IMR-90 (cell line): ENCODE results near the gene KIAA0319L. TPM values are rescaled to one million over a fixed set of nuclear protein-coding genes. Genes with fewer than 3 reads are reported as not detected.

Source experiments
- ATAC-seq: fragments of 200-7000 bp; cut with Tn5 transposase; 2 replicates; pipeline ENCODE4 v1.9.1; 2020; ENCODE audit warnings: low read depth, mild to moderate bottlenecking, moderate library complexity
- BruUV-seq: library from RNA; stranded (reverse); fragments of 400-500 nt; replicated peaks from 2 replicates; lab custom pipeline; 2021; lab: Mats Ljungman, UMichigan
- CTCF ChIA-PET: fragments of 300-600 bp; formaldehyde crosslinking; extraction: SDS; loops from one replicate; lab custom pipeline; 2021; ENCODE audit warnings: antibody characterized with exemption; lab: Yijun Ruan, JAX
- POLR2A ChIA-PET: fragments of 300-600 bp; sonication (Branson Sonifier 250); formaldehyde crosslinking; loops from one replicate; lab custom pipeline; 2022; ENCODE audit warnings: antibody characterized with exemption; ENCODE audit not compliant: unreplicated experiment; lab: Charles Lee
- DNase-seq: peaks from one replicate; pipeline ENCODE4 v3.0.0; 2013
- H2AFZ ChIP-seq: replicated peaks from 2 replicates; pipeline ENCODE3; 2013; ENCODE audit warnings: low read length, mild to moderate bottlenecking; ENCODE audit not compliant: poor library complexity
- H2AK5ac ChIP-seq: 2 replicates; pipeline ENCODE4 v1.6.1; 2013; ENCODE audit warnings: low read depth, low read length, inconsistent platforms
- H2AK9ac ChIP-seq: replicated peaks from 2 replicates; pipeline ENCODE3; 2013; ENCODE audit warnings: mild to moderate bottlenecking, low read depth, low read length, moderate library complexity; ENCODE audit not compliant: poor library complexity
- H2BK120ac ChIP-seq: 2 replicates; pipeline ENCODE4 v1.6.1; 2013; ENCODE audit warnings: low read depth, low read length, inconsistent platforms
- H2BK15ac ChIP-seq: 3 replicates; pipeline ENCODE4 v1.6.1; 2013; ENCODE audit warnings: low read depth, low read length, inconsistent platforms
- H2BK20ac ChIP-seq: 2 replicates; pipeline ENCODE4 v1.6.1; 2013; ENCODE audit warnings: low read depth, mild to moderate bottlenecking, inconsistent platforms, low read length, moderate library complexity
- H2BK5ac ChIP-seq: 2 replicates; pipeline ENCODE4 v1.6.1; 2013; ENCODE audit warnings: mild to moderate bottlenecking, low read depth, low read length, inconsistent platforms; ENCODE audit not compliant: poor library complexity, severe bottlenecking
- H3K14ac ChIP-seq: replicated peaks from 2 replicates; pipeline ENCODE4 v1.6.1; 2013; ENCODE audit warnings: low read depth, low read length, inconsistent platforms
- H3K18ac ChIP-seq: 2 replicates; pipeline ENCODE4 v1.6.1; 2013; ENCODE audit warnings: low read depth, low read length, control low read depth
- H3K23ac ChIP-seq: 2 replicates; pipeline ENCODE4 v1.6.1; 2013; ENCODE audit warnings: low read depth, low read length, inconsistent platforms
- H3K27ac ChIP-seq: 2 replicates; pipeline ENCODE4 v1.5.1; 2013; ENCODE audit warnings: mild to moderate bottlenecking, control low read depth, low read length; ENCODE audit not compliant: insufficient read depth
- H3K27me3 ChIP-seq: 2 replicates; pipeline ENCODE4 v1.6.1; 2013; ENCODE audit warnings: low read length; ENCODE audit not compliant: control insufficient read depth, insufficient read depth
- H3K36me3 ChIP-seq: 2 replicates; pipeline ENCODE4 v1.6.1; 2013; ENCODE audit warnings: low read length, mixed read lengths; ENCODE audit not compliant: control insufficient read depth, insufficient read depth
- H3K4ac ChIP-seq: 2 replicates; pipeline ENCODE4 v1.6.1; 2013; ENCODE audit warnings: low read depth, low read length, inconsistent platforms
- H3K4me1 ChIP-seq: 2 replicates; pipeline ENCODE4 v1.6.1; 2013; ENCODE audit warnings: low read length, mixed read lengths; ENCODE audit not compliant: control insufficient read depth, insufficient read depth
- H3K4me2 ChIP-seq: 2 replicates; pipeline ENCODE4 v1.6.1; 2013; ENCODE audit warnings: low read depth, mild to moderate bottlenecking, control low read depth, low read length, moderate library complexity
- H3K4me3 ChIP-seq: 2 replicates; pipeline ENCODE4 v1.5.1; 2013; ENCODE audit warnings: low read depth, mild to moderate bottlenecking, control low read depth, low read length, moderate library complexity; ENCODE audit not compliant: insufficient read depth
- H3K56ac ChIP-seq: 2 replicates; pipeline ENCODE4 v1.6.1; 2013; ENCODE audit warnings: low read length, inconsistent platforms; ENCODE audit not compliant: insufficient read depth; ENCODE audit errors: extremely low read depth
- H3K79me1 ChIP-seq, 2 experiments: 2 replicates each; pipeline ENCODE4 v1.6.1; 2013; ENCODE audit warnings: low read length in 2 of 2, inconsistent platforms in 1 of 2, low read depth in 1 of 2
- H3K9ac ChIP-seq: 2 replicates; pipeline ENCODE4 v1.6.1; 2013; ENCODE audit warnings: low read depth, low read length, control low read depth
- H3K9me1 ChIP-seq: 2 replicates; pipeline ENCODE4 v1.6.1; 2013; ENCODE audit warnings: low read length, inconsistent platforms; ENCODE audit not compliant: insufficient read depth
- H3K9me3 ChIP-seq: 2 replicates; pipeline ENCODE4 v1.6.1; 2013; ENCODE audit warnings: low read length; ENCODE audit not compliant: control insufficient read depth, insufficient read depth
- H4K20me1 ChIP-seq: 2 replicates; pipeline ENCODE4 v1.6.1; 2013; ENCODE audit warnings: low read length, inconsistent platforms; ENCODE audit not compliant: insufficient read depth
- H4K5ac ChIP-seq: 2 replicates; pipeline ENCODE4 v1.6.1; 2013; ENCODE audit warnings: mild to moderate bottlenecking, low read depth, low read length, control low read depth
- H4K8ac ChIP-seq, 2 experiments: 2 replicates each; pipeline ENCODE4 v1.6.1; 2013; ENCODE audit warnings: low read depth in 2 of 2, low read length in 2 of 2, control low read depth in 1 of 2, inconsistent platforms in 1 of 2
- H4K91ac ChIP-seq: 2 replicates; pipeline ENCODE4 v1.6.1; 2013; ENCODE audit warnings: low read depth, low read length, inconsistent platforms; ENCODE audit not compliant: insufficient read depth
- BHLHE40 ChIP-seq: fragments of 150-350 bp; IDR thresholded peaks from 2 replicates; pipeline ENCODE4 v1.6.1; 2016; ENCODE audit warnings: mild to moderate bottlenecking, low read depth, low read length
- CEBPB ChIP-seq: IDR thresholded peaks from 2 replicates; pipeline ENCODE4 v1.6.1; 2012; ENCODE audit warnings: low read depth, low read length, improper control_type of control experiment
- CHD1 ChIP-seq: IDR thresholded peaks from 2 replicates; pipeline ENCODE4 v1.6.1; 2012; ENCODE audit warnings: low read depth, low read length, improper control_type of control experiment
- FOS ChIP-seq: fragments of 150-350 bp; IDR thresholded peaks from 2 replicates; pipeline ENCODE4 v1.6.1; 2016; ENCODE audit warnings: low read depth, low read length
- MAFK ChIP-seq: IDR thresholded peaks from 2 replicates; pipeline ENCODE4 v1.6.1; 2012; ENCODE audit warnings: low read depth, low read length, improper control_type of control experiment
- MAZ ChIP-seq: IDR thresholded peaks from 2 replicates; pipeline ENCODE4 v1.6.1; 2012; ENCODE audit warnings: low read depth, mild to moderate bottlenecking, low read length, improper control_type of control experiment, moderate library complexity, borderline replicate concordance
- MXI1 ChIP-seq: IDR thresholded peaks from 2 replicates; pipeline ENCODE4 v1.6.1; 2012; ENCODE audit warnings: low read depth, mild to moderate bottlenecking, low read length, moderate library complexity, borderline replicate concordance
- NFE2L2 ChIP-seq: fragments of 150-350 bp; IDR thresholded peaks from 2 replicates; pipeline ENCODE4 v1.6.1; 2016; ENCODE audit warnings: low read depth, mild to moderate bottlenecking, low read length
- POLR2A ChIP-seq: IDR thresholded peaks from 2 replicates; pipeline ENCODE4 v1.6.1; 2012; ENCODE audit warnings: mild to moderate bottlenecking, low read depth, low read length
- RAD21 ChIP-seq: IDR thresholded peaks from 2 replicates; pipeline ENCODE4 v1.6.1; 2012; ENCODE audit warnings: low read length, improper control_type of control experiment
- RCOR1 ChIP-seq: IDR thresholded peaks from 2 replicates; pipeline ENCODE4 v1.6.1; 2012; ENCODE audit warnings: mild to moderate bottlenecking, low read length, improper control_type of control experiment; ENCODE audit not compliant: insufficient replicate concordance
- RFX5 ChIP-seq: IDR thresholded peaks from 2 replicates; pipeline ENCODE4 v1.8.0; 2012; ENCODE audit warnings: low read depth, mild to moderate bottlenecking, low read length, moderate library complexity
- SMC3 ChIP-seq: fragments of 150-350 bp; IDR thresholded peaks from 2 replicates; pipeline ENCODE4 v1.6.1; 2016; ENCODE audit warnings: low read depth, mild to moderate bottlenecking, antibody characterized with exemption, low read length, moderate library complexity
- WGBS, 2 experiments: methylation state at CpG; one replicate each; pipeline versions ENCODE4 v1.1.5 to v1.1.7; 2013; ENCODE audit warnings: missing lambda C conversion rate in 2 of 2; ENCODE audit not compliant: insufficient read length in 1 of 2; ENCODE audit errors: extremely low coverage in 2 of 2; 5-methylcytosine and 5-hydroxymethylcytosine counted together
- dilution Hi-C: fragments of 300-500 bp; cut with HindIII; formaldehyde crosslinking; loops from one replicate; pipeline ENCODE4 v1.14.3; 2018; ENCODE audit warnings: low sequenced_read_pairs; ENCODE audit not compliant: unreplicated experiment
- in situ Hi-C: fragments of 300-500 bp; cut with MboI; formaldehyde crosslinking; loops from 3 replicates; pipeline ENCODE4 v1.14.3; 2019; ENCODE audit warnings: low sequenced_read_pairs, inconsistent platforms, mixed read lengths
- intact Hi-C: fragments of 100-400 bp; cut with micrococcal nuclease; formaldehyde crosslinking; loops from 2 replicates; pipeline ENCODE4 v1.10.0; 2022
- polyA plus RNA-seq, 3 experiments: library from polyadenylated mRNA; depleted of rRNA; stranded (reverse); fragments of >200 nt; gene quantifications; 2 replicates each; pipeline ENCODE4 v1.2.3, GENCODE V29; 2012; ENCODE audit warnings: low replicate concordance in 1 of 3
- total RNA-seq: library from RNA; depleted of rRNA; stranded (reverse); fragments of >200 nt; gene quantifications from 2 replicates; pipeline ENCODE4 v1.2.3, GENCODE V29; 2012
- TF ChIP-seq, protein P1 (sequence below): conservative IDR thresholded peaks from 2 replicates; pipeline ENCODE4 v1.5.1; 2012; ENCODE audit warnings: mild to moderate bottlenecking, low read depth, low read length, improper control_type of control experiment
- TF ChIP-seq, protein P2 (sequence below): fragments of 150-350 bp; IDR thresholded peaks from 2 replicates; pipeline ENCODE4 v1.6.1; 2017; ENCODE audit warnings: mild to moderate bottlenecking, antibody characterized with exemption, low read length, low read depth
- TF ChIP-seq, protein P3 (sequence below): fragments of 150-350 bp; IDR thresholded peaks from 2 replicates; pipeline ENCODE4 v1.6.1; 2016; ENCODE audit warnings: low read depth, mild to moderate bottlenecking, low read length, moderate library complexity, borderline replicate concordance

Gene KIAA0319L
- total and polyA plus RNA-seq, 2 of the 4 experiments (the other 2 are of a cell fraction): 38.0 to 49.8 TPM

DNA sequence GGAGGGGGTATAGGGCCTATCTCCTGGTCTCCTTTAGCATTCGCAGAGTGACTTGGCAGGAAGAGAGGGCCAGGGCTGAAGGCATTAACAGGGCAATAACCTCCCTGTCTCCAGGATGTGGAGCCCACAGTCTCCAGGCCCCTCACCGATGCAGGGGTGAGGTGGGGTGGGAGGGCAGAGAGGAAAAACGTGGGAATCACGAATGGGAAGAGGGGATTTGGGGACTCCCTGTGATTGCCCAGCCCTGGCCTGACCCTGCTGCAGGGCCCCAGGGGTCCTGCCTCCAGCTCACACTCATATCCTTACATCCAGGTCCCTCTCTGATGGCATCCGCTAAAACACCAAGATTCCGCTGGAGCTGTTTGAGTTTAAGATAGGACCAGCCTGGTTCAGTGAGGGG is 30.5 kb upstream of the KIAA0319L start:
- Histone ChIP-seq H3K4me3 (no peak overlapping the region), H3K9me3 (no peaks in the 10 kb centered on the region), H4K20me1 (no peaks in the 10 kb centered on the region), H3K27me3 (no peaks in the 10 kb centered on the region), H2AK9ac (no peak overlapping the region), H3K4ac (no peak overlapping the region), H3K79me1 (no peaks in the 10 kb centered on the region), H3K9ac (no peak overlapping the region), H3K18ac (no peak overlapping the region), H3K14ac (no peak overlapping the region), H2AFZ (no peak overlapping the region), H2BK5ac (no peak overlapping the region), H2BK15ac (no peak overlapping the region), H3K4me2 (no peak overlapping the region), H2BK20ac (no peak overlapping the region), H4K8ac (no peak overlapping the region), H3K27ac (no peak overlapping the region), H3K23ac (no peak overlapping the region), H3K9me1 (peaks cover 14% of the 10 kb centered on the region), H4K91ac (no peak overlapping the region), H2AK5ac (no peak overlapping the region), H3K36me3 (no peaks in the 10 kb centered on the region), H2BK120ac (no peak overlapping the region), H3K56ac (no peak overlapping the region), H3K4me1 (no peaks in the 10 kb centered on the region), H4K5ac (no peak overlapping the region)
- no TSS peak for BruUV-seq
- in situ Hi-C loops: no loop called here
- ChIA-PET POLR2A (no interaction called here), CTCF (no interaction called here)
- dilution Hi-C loops: no loop called here
- TF ChIP-seq FOS (no peak), RAD21 (no peak), RFX5 (no peak), NFE2L2 (no peak), BHLHE40 (no peak), SMC3 (no peak), MAZ (no peak), RCOR1 (no peak), MXI1 (no peak), CEBPB (no peak), CHD1 (no peak), POLR2A (no peak), MAFK (no peak)
- TF ChIP-seq, protein P1, sequence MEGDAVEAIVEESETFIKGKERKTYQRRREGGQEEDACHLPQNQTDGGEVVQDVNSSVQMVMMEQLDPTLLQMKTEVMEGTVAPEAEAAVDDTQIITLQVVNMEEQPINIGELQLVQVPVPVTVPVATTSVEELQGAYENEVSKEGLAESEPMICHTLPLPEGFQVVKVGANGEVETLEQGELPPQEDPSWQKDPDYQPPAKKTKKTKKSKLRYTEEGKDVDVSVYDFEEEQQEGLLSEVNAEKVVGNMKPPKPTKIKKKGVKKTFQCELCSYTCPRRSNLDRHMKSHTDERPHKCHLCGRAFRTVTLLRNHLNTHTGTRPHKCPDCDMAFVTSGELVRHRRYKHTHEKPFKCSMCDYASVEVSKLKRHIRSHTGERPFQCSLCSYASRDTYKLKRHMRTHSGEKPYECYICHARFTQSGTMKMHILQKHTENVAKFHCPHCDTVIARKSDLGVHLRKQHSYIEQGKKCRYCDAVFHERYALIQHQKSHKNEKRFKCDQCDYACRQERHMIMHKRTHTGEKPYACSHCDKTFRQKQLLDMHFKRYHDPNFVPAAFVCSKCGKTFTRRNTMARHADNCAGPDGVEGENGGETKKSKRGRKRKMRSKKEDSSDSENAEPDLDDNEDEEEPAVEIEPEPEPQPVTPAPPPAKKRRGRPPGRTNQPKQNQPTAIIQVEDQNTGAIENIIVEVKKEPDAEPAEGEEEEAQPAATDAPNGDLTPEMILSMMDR: no peak
- TF ChIP-seq, protein P2, sequence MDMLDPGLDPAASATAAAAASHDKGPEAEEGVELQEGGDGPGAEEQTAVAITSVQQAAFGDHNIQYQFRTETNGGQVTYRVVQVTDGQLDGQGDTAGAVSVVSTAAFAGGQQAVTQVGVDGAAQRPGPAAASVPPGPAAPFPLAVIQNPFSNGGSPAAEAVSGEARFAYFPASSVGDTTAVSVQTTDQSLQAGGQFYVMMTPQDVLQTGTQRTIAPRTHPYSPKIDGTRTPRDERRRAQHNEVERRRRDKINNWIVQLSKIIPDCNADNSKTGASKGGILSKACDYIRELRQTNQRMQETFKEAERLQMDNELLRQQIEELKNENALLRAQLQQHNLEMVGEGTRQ: no peak
- TF ChIP-seq, protein P3, sequence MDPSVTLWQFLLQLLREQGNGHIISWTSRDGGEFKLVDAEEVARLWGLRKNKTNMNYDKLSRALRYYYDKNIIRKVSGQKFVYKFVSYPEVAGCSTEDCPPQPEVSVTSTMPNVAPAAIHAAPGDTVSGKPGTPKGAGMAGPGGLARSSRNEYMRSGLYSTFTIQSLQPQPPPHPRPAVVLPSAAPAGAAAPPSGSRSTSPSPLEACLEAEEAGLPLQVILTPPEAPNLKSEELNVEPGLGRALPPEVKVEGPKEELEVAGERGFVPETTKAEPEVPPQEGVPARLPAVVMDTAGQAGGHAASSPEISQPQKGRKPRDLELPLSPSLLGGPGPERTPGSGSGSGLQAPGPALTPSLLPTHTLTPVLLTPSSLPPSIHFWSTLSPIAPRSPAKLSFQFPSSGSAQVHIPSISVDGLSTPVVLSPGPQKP: no peak
- intact Hi-C loops: no loop called here
- ATAC-seq: no peak
- no peak for DNase-seq
- WGBS, 2 experiments: 100% methylated on average over 1 of the region's 6 CpGs; no CpG with 5 or more reads in 1 of the 2 experiments
